Gastroesophageal sphincter (tissue), 3 donors: Measurements from ENCODE around the gene PAM.

Experiments used
- EP300 ChIP-seq: sonication (generic); formaldehyde crosslinking; IDR thresholded peaks from one replicate; pipeline ENCODE4 v1.6.1; 2017; ENCODE audit warnings: antibody characterized with exemption, mild to moderate bottlenecking
- TF ChIP-seq, protein P1 (sequence below), 4 experiments: fragments of 200-600 bp in 2 of 4; fragments of 450-650 bp in 2 of 4; sonication (generic) in 1 of 4; IDR thresholded peaks; one replicate each; pipeline ENCODE4 v1.5.1; 2017 to 2019; ENCODE audit warnings: antibody characterized with exemption in 4 of 4, mild to moderate bottlenecking in 2 of 4, moderate library complexity in 2 of 4

DNA sequence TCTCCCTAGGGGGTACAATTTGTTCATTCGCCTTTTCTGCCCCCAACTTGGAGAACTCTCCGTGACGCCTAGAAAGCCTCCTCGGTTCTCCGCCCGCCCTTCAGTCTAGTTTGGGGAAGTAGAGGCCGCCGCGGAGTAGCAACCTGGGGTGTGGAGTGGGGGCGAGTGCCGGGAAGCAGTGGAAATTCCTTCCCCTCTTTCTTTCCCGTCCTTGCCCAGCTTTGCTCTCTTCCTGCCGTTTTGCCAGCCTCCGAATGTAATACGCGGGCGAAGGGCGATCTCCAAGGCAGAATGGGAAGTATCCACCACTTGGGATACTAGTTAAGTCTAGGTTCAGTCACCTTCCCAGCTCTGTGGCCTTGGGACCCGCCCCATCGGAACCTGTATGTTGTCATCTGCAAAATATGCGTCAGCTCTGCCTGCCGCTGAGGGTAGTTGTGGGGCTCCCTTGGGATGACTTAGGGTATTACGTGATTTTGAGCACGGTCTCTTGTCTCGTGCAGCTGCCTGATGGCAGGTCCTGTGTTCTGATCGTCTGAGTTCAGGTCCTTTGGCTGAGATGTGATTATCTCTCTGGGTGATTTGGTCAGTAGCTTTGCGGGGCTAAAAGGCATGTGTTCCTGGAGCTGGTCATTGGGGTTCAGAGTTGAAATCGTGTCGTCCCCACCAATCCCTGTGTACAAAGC is 724 bp downstream of the PAM start:
- no peak for TF ChIP-seq EP300
- TF ChIP-seq, protein P1, sequence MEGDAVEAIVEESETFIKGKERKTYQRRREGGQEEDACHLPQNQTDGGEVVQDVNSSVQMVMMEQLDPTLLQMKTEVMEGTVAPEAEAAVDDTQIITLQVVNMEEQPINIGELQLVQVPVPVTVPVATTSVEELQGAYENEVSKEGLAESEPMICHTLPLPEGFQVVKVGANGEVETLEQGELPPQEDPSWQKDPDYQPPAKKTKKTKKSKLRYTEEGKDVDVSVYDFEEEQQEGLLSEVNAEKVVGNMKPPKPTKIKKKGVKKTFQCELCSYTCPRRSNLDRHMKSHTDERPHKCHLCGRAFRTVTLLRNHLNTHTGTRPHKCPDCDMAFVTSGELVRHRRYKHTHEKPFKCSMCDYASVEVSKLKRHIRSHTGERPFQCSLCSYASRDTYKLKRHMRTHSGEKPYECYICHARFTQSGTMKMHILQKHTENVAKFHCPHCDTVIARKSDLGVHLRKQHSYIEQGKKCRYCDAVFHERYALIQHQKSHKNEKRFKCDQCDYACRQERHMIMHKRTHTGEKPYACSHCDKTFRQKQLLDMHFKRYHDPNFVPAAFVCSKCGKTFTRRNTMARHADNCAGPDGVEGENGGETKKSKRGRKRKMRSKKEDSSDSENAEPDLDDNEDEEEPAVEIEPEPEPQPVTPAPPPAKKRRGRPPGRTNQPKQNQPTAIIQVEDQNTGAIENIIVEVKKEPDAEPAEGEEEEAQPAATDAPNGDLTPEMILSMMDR (IDR thresholded peaks at IDR 0.05) = no peak
